Measurements from ENCODE around the gene ACTRT2. TPM values are rescaled to one million over a fixed set of nuclear protein-coding genes. Genes with fewer than 3 reads are reported as not detected.

ACTRT2 gene
- total and polyA plus RNA-seq, 2 of the 8 experiments (the other 6 are each of a cell fraction or from before 2014, with no cell fraction given): not detected

DNA sequence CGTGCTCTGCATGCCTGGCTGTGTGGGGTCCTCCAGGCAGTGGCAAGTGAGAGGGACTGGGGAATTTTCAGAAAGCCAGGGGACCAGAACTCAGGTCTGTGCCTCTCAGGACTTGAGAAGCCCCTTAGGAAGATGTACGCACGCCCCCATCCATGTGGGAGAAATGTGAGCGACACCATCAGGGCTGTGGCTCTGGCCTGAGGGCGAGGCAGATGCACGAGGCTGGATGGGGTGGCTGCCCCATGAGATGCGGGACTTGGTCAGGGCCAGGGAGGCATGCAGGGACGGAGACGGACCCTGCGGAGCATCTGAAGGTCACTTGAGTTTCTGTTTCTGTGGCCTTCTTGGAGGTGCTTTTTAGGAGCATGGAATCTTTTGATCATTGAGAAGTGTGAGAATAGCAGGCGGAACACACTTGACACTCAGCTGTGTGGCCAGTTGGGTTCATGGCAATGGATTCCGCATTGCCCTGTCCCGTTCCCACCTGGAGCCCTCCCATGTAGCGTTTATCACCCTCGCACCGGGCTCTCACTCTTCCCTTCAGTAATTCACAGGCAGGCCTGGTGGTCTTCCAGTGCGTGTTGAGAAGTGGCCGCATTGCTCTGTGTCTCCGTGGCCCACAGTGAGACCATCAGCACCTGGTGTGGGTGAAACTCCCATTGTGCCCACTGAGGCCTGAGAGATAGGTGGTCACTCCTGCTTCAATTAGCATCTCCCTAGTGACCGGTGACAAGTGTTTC lies 30.7 kb upstream of the ACTRT2 start:
- H3K4me3 ChIP-seq (ENCODE audit: extremely low read depth in 1 of 4, insufficient read depth in 2 of 4, low read depth in 3 of 4, low read length in 4 of 4): no peak overlapping the region
- no peak overlapping the region for H3K4ac ChIP-seq (replicated peaks; ENCODE audit: insufficient read length, low read depth, low read length)
- no peak overlapping the region for H3K23ac ChIP-seq (ENCODE audit: insufficient read length)
- no peak overlapping the region for H3K18ac ChIP-seq (ENCODE audit: extremely low read depth, low read length)
- no peak overlapping the region for H2AFZ ChIP-seq (ENCODE audit: low read length)
- H3K27me3 ChIP-seq (replicated peaks in 1 of 4; ENCODE audit: control insufficient read depth in 3 of 4, extremely low read depth in 1 of 4, insufficient read depth in 3 of 4, low read length in 3 of 4): no peaks in the 10 kb centered on the region
- peaks cover 0 to 4% of the 10 kb centered on the region in 2 experiments for H4K20me1 ChIP-seq (replicated peaks in 1 of 2; ENCODE audit: control insufficient read depth in 1 of 2, insufficient read depth in 2 of 2, low read length in 2 of 2)
- H2BK15ac ChIP-seq (ENCODE audit: low read length): no peak overlapping the region
- no peaks in the 10 kb centered on the region for H3K79me1 ChIP-seq (ENCODE audit: low read depth, low read length)
- H3K79me2 ChIP-seq (ENCODE audit: control insufficient read depth in 1 of 2, insufficient read depth in 2 of 2, low read length in 2 of 2): no peaks in the 10 kb centered on the region
- H2BK20ac ChIP-seq (ENCODE audit: low read length): no peak overlapping the region
- H3K9ac ChIP-seq (replicated peaks in 1 of 4; ENCODE audit: extremely low read depth in 1 of 4, low read depth in 3 of 4, low read length in 3 of 4): no peak overlapping the region
- no peaks in the 10 kb centered on the region for H3K4me1 ChIP-seq (replicated peaks in 1 of 4; ENCODE audit: control insufficient read depth in 3 of 4, insufficient read depth in 4 of 4, low read length in 3 of 4)
- no peak overlapping the region for H3K56ac ChIP-seq (replicated peaks; ENCODE audit: insufficient read length, low read depth, low read length)
- peaks cover 11% of the 10 kb centered on the region; the same call in 1 of the 2 replicates for H3K23me2 ChIP-seq (ENCODE audit: low read depth, low read length)
- H3K27ac ChIP-seq (ENCODE audit: low read depth, low read length): no peak overlapping the region
- 91% methylated on average over 20 of the region's 20 CpGs; no CpG with 5 or more reads in 1 of the 2 experiments for WGBS, 2 experiments (ENCODE audit: extremely low coverage in 1 of 2, insufficient coverage in 1 of 2, insufficient read length in 1 of 2, insufficient replicate concordance in 2 of 2, low coverage in 1 of 2, low lambda C conversion rate in 2 of 2, missing lambda C conversion rate in 1 of 2)
- no peak overlapping the region for H4K91ac ChIP-seq (replicated peaks; ENCODE audit: insufficient read length, low read length)
- H2BK5ac ChIP-seq (ENCODE audit: low read depth, low read length): no peak overlapping the region
- no peak overlapping the region for H2BK120ac ChIP-seq (replicated peaks; ENCODE audit: low read depth, low read length)
- POLR2A ChIA-PET (ENCODE audit: partially characterized antibody): no interaction called here
- H3K9me3 ChIP-seq (ENCODE audit: insufficient read depth in 2 of 2, low read depth in 1 of 2, low read length in 1 of 2): peaks cover 83 to 93% of the 10 kb centered on the region in 2 experiments
- H2BK12ac ChIP-seq (ENCODE audit: low read depth, low read length): no peak overlapping the region
- DNase-seq (ENCODE audit: low read depth in 1 of 2, low spot score in 2 of 2) (no peak), FAIRE-seq (no peak)
- H3K4me2 ChIP-seq (ENCODE audit: insufficient read depth in 1 of 2, low read depth in 2 of 2, low read length in 2 of 2): no peak overlapping the region
- no peak overlapping the region for H4K5ac ChIP-seq (ENCODE audit: insufficient read length, low read depth, low read length)
- no peak overlapping the region for H3K14ac ChIP-seq (ENCODE audit: insufficient read length)
- H4K8ac ChIP-seq (ENCODE audit: extremely low read depth, insufficient read depth, low read length): no peak overlapping the region
- H2AK5ac ChIP-seq (ENCODE audit: low read depth, low read length): no peak overlapping the region
- CTCF ChIA-PET (ENCODE audit: partially characterized antibody): no interaction called here
- no peaks in the 10 kb centered on the region for H3K36me3 ChIP-seq (ENCODE audit: control insufficient read depth in 2 of 4, insufficient read depth in 4 of 4, low read length in 3 of 4)
- TF ChIP-seq ZNF274 (IDR thresholded peaks at IDR 0.05; ENCODE audit: borderline replicate concordance, extremely low read depth, low read length): no peak
- TF ChIP-seq FOSL1 (IDR thresholded peaks at IDR 0.05; ENCODE audit: insufficient read depth, low read depth, low read length): no peak

Measured in H1 (cell line).